HTERT RPE-1 (cell line): ENCODE data around the gene ZDHHC1.

ENCODE experiments used
- in situ Hi-C: fragments of 300-500 bp; cut with MboI; formaldehyde crosslinking; loops from 4 replicates; pipeline ENCODE4 v1.14.3; 2020; ENCODE audit warnings: low sequenced_read_pairs

Gene ZDHHC1, protein sequence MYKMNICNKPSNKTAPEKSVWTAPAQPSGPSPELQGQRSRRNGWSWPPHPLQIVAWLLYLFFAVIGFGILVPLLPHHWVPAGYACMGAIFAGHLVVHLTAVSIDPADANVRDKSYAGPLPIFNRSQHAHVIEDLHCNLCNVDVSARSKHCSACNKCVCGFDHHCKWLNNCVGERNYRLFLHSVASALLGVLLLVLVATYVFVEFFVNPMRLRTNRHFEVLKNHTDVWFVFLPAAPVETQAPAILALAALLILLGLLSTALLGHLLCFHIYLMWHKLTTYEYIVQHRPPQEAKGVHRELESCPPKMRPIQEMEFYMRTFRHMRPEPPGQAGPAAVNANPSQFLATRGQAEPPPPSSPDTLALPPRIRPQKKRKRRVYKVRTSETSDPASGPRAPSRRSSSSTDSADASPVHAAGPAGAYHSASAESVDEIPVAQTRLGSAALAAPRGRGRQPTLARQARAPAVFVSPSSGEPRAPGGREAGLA

DNA sequence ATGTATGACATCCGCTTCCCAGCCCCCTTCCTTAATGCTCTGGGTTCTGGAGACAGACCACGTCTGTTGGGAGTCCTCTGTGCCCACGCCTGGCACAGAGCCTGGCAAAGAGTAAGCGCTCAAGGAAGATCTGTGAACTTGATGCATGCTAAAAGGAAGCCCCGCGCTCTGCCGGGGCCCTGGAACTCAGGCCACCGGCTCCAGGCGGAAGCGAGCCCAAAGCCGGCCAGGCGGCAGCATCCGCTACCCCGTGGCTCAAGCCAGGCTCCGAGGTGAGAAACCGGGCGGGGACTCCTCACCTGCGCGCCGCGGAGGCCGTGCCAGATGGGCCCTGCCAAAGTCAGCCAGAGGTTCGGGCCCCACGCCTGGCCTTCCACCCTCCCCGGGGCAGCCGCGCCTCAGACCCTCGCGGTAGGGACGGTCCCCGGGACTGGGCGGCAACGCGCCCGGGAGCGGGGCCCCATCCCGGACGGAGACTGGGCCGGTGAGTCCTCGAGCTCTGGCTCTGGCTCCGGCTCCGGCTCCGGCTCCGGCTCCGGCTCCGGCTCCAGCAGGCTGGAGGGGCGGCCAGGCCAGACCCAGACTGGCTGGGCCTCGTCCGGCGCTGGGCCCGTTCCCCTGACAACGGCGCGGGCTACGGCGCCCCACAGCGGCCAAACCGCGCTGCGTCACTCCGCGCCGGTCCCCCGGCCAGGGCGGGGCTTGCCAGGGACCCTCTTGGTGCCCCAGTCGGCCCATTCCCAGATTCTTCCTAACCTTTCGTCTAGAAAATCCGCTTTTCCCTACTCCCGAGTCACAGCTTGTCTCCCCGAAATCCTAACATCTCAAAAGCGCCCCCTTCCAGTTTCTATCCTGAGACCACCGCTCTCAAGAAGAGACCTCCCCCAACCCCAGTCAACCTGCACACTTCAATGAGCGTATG, at the start of gene ZDHHC1:
ZDHHC1 (minus strand) TSS at position 606 of the 922 bp plus-strand sequence. CDS start 8,702 bp downstream, outside the sequence.
- in situ Hi-C loops: no loop called here

DNA sequence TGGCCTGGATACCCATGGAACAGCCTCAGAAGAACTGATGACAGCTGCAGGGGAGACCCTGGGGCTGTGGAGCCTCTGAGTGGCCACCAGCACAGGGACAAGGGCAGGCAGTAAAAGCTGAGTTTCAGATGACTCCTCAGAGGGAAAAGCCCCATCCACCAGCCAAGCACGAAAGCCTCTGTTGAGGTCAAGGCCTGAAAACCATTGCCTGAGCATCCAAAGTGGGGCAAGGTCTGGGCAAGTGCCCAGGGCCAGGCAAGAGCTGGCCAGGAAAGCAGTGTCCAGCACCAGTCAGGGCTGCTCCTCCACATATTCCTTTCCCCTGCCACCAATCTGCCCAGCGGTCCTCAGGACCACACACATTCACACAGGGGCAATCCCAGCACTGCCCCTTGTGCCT, 48.3 kb upstream of the ZDHHC1 start:
- in situ Hi-C loops: no loop called here

DNA sequence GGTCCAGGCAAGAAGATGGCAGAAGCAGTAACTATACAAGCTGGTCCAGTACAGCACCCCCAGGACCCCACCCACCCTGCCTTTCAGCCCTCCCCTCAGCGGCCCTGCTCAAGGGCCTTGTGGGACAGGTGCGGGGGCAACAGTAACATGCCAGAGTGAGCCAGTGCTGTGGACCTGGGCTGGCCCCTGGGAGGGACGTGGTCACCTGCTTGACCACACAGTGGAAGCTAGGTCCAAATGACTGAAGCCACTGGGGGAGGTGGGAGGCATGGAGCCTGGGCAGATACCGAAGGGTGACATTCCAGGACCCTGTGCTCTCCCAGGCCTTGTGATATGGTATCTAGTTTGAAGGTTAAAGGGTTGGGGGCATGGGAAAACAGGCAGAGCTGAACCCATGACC, 47.4 kb upstream of the ZDHHC1 start:
- in situ Hi-C loops: no loop called here

DNA sequence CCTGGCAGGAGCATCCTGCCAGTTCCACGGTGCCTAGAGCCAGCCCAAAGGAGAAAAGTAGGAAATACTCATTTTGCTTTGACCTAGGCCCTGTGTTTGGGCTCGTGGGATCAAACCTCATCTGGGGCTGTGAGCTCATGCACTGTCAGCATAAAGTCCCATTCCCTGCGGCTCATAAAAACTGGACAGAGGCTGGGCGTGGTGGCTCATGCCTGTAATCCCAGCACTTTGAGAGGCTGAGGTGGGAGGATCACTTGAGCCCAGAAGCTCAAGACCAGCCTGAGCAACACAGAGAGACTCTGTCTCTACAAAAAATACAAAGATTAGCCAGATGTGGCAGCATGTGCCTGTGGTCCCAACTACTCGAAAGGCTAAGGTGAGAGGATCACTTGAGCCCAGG, 46.8 kb upstream of the ZDHHC1 start:
- in situ Hi-C loops: no loop called here

DNA sequence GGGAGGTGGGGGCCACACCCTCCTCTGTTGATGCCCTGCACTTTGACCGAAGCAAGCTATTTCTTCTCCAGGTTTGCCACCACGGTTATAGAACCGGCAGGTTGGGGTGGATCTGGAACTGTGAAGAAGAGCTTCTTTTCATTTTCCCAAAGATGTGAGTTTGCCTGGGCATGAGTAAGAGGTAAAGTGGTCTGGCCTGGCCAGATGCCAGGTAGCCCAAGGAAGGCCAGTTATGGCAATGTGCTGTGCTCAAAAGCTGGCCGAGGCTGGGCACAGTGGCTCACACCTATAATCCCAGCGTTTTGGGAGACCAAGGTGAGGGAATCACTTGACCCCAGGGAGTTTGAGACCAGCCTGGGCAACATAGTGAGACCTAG, 46.0 kb upstream of the ZDHHC1 start:
- in situ Hi-C loops: no loop called here

DNA sequence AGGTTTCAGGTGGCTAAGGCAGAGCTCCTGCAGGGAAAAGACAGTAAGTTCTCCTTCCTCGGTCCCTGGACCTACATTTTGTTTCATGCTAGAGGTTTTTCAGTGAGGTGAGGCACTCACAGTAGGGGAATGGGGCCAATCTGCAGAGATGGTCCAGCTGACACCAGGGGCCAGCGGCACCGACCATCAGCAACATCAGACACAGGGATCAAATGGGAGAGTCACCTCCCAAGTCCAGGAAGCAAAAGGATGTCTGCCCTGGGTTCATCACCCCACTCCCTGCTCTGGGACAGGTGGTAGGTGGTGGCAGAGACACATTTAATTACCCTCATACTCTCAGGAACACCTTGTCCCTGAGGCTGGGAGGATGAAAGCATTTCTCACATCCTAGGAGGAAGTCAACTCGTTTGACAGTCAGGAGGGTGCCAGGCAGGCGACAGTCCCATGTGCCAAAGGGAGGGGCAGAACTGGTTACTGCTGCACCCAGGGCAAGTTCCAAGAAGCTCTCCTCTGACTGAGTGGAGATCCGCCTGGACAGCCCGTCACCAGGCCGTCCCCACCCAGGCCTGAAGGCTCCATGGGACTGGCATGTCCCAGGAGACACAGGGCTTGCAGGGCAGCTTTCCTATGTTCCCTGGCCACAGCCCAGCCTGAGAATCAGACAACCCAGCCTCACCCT, 45.5 kb upstream of the ZDHHC1 start:
- in situ Hi-C loops: no loop called here

DNA sequence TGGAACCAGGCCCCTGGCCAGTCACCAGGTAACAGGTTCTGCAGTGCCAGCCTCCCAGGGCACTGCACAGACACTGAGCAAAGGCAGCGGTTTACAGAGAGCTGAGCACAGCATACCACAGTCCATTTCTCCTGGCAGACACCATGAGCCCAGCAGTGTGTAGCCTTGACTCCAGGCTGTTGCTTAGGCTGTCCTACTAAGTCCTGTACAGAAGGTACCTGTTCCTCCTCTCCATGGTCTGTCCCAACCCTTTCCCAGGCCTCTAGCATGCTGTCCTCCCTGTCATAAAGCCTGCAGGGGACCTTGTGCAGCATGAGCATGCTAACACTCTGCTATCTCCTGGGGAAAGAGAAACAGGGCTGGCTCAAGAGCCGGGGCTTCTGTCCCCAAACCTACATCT, 44.7 kb upstream of the ZDHHC1 start:
- in situ Hi-C loops: no loop called here

DNA sequence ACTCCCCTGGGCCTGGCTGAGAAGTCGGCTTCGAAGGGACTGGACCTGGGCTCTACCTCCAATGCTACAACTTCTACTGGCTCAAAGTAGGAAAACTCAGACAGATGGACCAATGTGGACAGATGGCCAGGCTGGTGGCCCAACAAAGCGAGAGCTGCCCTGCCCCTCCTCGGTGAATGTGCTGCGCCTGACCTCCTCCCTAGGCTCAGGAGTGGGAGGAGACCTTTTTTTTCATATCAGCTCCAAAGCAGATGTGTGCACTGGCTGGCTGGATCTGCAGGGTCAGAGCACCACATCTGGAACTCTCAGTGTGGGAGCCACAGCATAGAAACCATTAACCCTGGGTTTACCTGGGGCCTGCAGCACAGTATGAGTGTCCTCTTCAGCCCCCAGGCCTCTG, 43.9 kb upstream of the ZDHHC1 start:
- in situ Hi-C loops: no loop called here

DNA sequence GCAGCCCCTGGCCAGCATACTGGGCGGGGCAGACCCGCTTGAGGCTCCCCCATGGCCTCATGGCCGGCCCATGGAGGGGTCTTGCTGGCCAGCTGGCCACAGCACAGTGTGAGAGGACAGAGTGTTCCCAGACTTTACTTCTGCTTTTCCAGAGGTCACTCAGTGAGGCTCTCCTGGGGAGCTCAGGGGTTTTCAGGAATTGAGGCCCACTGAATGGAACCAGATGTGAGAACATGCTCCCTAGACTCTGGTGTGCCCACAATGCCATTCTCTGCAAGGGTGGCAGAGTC, 43.5 kb upstream of the ZDHHC1 start:
- in situ Hi-C loops: no loop called here

DNA sequence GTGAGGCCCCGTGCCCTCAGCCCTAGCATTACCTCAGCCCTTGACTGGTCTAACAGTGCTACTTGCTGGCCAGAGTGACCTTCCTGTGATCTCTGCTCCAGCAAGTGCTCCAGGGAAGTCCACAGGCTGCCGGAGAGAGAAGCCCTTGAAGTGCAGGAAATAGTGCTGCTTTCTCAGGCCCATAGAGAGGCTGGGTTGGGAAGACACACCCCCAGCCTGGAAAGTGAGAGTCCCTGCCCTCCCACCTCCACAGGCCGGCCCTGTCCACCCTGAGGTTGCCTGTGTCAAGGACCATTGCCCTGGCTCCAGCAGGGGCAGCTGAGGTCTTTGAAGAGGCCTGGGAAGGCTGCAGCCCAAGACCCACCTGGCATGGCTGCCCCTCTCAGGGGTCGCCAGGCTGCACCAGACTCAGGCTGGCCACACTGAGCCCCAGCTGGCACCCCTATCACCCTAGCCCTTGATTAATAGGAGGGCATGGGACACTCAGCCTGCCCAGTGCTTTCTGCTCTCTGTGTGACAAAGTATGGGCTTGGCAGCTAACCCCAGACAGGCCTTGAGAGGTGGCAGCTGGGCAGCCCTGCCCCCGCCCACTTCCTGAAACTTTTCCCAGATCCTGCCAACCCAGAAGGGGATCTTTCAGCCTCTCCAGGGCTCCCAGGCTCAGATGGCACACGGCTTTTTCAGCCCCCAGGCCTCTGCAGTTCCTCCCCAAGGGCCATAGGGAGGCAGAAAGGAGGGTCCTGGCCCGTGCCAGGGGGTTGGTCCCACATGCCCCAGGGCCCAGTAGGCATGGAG, 43.0 kb upstream of the ZDHHC1 start:
- in situ Hi-C loops: no loop called here

DNA sequence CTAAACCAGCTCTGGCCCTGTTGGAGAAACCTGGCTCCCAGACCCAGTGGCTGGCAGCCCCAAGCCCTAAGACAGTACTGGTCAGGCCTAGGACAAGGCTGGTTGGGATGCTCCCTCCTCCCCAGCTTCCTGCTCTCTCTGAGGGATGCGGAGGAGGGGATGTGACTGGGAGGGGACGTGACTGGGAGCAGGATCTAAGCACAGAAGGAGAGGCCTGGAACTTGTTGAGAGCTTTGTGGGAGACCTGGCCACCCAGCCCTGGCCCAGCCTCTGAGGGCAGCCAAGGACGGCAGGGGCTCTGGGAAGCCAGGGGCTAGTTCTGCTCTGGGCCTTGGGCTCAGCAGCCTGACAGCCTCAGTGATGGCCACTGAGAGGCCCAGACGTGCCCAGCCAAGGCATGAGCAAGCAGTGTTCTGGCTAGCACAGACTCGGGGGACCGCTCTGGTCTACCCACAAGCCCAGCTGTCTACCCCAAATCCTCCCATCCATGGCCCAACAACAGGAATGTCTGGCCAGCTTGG, 41.9 kb upstream of the ZDHHC1 start:
- in situ Hi-C loops: no loop called here

DNA sequence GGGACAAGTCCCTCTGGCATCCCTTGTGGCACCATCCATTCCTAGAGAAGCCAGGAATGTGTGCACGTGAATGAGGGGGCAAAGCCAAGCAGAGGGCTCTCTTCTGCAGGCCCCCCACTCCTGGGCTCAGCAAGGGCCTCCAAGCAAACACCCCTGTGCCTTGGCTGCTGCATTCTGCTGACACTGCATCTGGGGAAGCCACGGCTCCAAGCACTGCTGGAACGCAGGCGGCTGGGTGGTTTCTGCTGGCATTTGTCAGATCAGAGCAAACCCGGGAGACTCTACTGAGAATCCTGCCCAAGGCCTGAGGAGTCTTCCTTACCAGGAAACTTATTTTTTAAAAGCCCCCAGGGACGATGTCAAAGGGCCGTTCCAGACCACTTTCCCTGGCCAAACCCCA, 41.3 kb upstream of the ZDHHC1 start:
- in situ Hi-C loops: no loop called here

DNA sequence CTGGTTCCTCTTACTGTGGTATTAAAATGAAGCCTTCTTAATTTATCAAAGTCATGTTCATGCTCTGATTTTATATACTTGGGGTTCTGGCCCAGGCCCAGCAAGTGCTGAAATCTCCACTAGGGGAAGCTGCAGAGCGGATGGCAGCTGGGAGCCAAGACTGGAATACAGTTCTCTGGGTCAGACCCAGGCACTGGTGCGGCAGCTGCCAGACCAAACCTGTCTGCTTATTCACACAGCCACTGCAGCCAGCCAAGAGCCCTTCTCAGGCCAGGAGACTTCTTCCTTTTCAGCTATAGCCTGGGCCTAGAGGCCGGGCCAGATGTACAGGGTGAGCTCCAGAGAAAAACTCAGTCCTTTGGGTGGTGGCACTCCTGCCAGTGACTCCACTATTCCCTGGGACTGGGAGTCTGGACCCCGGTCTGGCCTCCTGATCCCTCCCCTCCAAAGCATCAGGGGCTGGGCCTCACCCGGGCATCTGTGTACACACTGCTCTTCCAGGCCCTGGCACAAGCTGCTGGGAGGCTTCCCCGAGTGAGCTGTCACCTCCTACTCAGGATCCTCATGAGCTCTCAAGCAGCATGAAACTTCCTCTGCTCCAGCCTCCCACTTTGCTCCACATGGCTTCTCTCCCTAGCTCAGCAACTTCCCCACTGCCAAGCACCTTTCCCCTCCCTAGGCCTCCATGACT, 40.3 kb upstream of the ZDHHC1 start:
- in situ Hi-C loops: no loop called here

DNA sequence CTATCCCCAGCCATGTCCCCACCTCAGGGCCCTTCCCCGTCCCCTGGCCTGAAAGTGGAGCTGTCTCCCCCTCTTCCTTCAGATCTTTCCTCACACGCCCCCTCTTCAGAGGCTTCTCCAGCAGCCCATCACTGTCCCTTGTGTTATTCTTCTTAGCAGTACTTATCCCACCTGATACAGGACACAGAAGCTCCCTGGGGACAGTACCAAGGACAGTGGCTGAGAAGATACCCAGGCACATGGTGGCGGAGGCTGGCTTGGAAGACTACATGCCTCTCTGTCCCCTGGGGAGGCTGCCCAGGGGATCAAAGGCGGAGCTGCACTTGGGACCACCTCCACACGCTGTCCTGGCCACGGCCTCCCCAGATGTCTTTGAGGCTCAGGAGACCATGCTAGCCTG, 38.6 kb upstream of the ZDHHC1 start:
- in situ Hi-C loops: no loop called here

DNA sequence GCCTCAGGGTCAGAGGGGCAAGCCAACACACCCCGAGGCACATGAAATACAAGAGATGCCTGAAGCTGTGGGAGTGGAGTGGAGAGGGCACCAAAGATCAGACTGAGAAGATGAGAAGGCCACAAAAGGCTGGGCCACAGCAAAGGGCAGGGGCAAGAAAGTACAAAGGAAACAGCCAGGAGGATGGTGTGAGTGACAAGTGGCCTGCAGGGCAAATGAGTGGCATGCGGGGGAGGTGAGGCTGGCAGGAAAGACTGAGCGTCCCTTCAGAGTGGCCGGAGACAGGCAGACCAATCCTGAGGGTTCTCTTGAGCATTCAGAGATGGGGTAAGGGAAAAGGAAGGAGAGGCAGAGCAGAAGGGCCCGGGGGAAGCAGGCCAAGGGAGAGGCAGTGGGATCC, 37.8 kb upstream of the ZDHHC1 start:
- in situ Hi-C loops: no loop called here

DNA sequence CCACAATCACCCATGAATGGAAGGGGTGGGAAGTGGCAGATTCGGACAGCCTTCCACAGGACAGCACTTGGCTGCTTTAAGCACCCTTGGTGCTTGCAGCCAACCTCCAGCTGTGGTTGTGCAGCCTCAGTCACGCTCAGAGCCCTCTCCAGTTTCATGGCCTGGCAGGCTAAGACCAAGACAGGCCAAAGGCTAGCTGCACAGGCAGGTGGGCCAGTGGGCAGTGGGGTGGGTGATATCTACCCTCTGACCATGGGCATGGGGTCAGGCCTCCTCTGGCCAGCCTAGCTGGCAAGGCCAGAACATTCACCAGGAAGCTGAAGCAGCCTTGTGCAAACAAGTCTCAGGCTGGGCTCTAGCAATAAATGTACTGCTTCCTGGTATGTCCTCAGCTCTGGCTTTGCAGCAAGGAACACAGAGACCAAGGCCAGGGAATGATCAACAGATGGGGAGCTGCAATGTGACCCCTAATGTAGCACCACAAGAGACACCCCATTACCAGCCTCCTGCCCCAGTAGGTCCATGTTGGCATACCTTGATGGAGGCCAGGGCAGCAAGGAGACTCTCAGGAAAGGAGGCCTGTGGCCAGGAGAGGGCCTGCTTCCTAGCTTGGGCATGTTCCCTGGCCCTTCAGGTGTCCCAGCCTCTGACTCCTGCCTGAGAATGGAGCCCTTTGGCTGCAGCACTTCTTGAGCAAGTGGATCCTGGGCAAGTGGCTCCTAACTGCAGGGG, 35.6 kb upstream of the ZDHHC1 start:
- in situ Hi-C loops: no loop called here

DNA sequence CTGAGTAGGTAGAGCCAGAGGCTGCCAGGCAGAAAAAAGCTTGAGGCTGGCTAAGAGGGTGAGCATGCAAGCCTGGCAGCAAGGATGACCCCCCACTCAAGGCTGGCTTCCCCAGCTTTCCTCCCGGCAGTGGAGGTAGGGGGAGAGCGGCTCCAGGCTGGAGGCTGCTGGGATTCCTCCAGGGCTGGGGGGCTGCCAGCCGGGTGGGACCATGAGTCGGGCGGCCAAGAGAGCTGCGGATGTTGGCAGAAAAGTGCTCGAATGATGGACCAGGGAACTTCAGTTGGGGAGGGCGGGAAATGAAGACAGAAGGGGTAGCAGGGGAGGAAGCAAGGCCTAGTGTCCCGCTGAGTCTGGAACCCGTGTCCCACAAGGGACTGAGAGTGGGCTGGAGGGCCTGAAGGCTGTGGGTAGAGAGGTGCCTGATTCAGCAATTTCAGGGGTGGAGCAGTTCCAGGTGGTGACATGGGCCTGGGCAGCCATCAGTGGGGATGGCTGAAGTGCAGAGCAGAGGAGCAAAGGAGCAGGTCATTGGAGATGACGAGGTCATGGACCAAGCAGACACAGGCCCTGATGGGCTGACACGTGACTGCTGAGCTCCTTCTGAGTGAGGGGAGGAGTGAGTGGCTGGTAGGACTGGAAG, 34.9 kb upstream of the ZDHHC1 start:
- in situ Hi-C loops: no loop called here

DNA sequence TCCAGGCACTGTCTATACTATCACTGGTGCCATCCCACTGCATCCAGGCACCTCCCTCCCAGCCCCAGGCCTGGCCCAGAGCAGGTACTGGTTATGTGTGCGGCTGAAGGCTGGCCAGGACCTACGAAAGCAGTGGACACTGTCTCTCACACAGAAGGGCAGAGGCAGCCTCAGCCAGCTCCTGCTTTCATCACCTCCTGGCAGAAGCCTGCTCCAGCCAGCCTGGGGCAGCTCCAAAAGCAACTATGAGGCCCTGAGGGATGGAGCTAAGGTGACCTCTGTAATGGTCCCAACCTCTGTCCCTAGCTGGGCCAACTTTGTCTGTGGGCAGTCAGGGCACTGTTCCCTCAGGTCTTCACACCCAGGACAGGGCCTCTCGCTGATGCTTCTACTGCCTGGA, 33.5 kb upstream of the ZDHHC1 start:
- in situ Hi-C loops: no loop called here

DNA sequence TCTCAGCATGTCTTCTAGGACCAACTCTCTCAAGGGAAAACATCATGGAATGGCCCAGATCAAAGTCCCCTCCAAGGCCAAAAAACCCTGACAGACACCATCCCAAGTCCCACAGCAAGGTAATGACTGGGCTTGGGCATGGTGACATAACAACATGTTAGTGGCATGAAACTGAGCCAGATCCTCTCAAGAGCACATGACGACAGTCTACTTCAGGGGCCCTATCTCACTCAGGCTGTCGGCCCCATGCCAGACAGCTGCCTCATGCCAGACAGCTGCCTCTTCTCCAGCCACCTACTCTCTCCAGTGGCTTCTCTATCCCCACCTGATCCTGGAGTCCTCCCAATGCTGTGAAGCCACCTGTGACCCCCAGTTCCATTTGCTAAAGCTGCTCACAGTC, 33.1 kb upstream of the ZDHHC1 start:
- in situ Hi-C loops: no loop called here
